HG03432 (cell line): ENCODE measurements around the gene H6PD.

Source experiments
- ATAC-seq: cut with Tn5 transposase; IDR thresholded peaks from one replicate; pipeline ENCODE4 v1.9.1; 2021; ENCODE audit warnings: mild to moderate bottlenecking, moderate library complexity; ENCODE audit not compliant: unreplicated experiment

H6PD gene

GRCh38 chr1:9314711-9315379, 80.3 kb downstream of the H6PD start:
- no peak for ATAC-seq

DNA sequence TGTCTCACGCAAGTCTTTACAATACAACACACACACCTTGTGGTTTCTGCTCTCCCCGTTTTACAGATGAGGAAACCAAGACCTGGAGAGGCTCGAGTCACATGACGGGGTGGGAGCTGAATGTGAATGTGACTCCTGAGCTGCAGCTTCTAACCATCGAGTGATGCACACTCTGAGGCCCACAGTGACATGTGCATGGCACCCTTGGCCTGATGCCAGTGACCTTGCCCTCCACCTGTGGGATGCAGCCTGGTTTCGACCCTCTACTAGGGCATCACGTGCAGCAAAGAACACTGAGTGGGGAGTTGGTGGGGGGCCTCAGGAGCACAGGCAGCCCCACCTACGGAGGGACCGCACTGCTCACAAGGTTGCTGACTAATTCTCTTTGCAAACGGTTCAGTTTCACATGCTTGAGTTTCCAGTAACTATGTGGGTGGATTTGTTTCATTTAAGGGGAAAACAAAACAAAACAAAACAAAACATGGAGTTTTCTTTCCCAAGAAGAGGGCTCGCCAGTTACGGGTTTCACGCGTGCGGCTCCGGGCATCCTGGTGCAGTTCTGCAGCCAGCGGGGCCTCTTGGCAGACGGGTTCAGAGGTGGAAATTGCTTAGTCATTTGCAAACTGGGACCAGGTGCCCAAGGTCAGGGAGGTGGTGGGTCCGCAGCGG, 81.0 kb downstream of the H6PD start:
- no peak for ATAC-seq

- no peak for ATAC-seq
Observed at GRCh38 chr1:9316080-9316444, 81.5 kb downstream of the H6PD start.

DNA sequence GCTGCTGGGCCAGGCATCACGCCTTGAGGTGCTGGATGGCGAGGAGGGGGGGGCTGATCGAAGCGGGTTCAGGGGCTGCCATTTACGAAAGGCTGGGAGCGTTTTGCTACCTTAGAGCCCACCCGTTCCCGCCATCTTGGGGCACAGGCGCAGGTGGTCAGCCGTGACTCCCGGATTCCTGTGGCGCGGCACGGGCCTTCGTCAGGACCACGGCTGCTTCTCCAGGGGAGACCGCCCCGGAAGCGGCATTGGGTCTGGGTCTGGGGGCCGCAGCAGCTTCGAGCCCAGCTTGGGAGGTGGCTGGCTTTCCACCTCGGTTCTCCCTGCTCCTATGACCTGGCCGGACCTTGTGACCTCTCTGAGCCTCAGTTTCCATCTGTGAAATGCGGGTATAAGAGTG, 81.9 kb downstream of the H6PD start:
- no peak for ATAC-seq

- no peak for ATAC-seq
Observed at GRCh38 chr1:9317072-9317471, 82.5 kb downstream of the H6PD start.

DNA sequence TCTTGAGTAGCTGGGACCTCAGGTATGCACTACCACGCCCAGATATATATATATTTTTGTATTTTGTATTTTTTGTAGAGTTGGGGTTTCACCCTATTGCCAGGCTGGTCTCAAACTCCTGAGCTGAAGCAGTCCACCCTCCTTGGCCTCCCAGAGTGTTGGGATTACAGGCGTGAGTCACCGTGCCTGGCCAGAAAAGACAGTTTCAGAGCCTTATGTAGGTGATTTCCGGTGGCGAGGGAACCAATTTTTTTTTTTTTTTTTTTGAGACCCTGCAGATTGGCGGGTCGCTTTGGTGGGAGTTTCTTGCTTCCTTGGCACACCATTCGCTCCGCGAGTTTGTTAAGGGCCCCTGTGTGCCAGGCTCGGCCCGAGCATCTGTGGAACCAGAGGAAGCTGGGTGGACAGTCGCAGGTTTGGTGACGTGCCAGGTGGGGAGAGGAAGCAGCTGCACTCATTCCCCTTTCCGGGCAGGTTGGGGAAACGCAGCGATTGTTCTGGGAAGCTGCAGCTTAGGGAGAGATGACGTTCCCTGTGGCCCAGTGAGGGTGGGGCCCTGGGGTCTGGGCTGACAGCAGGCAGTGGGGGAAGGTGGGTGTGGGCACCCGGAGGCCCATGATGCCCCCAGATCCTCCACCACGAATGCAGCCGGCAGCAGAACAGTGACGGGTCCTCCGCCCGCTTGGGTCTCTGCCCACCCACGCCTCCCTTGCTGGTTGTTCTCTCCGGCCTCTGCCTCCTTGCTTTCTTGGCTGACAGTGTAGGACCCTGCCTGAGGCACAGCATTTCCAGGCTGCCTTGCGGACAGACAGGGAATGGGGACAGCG, 83.2 kb downstream of the H6PD start:
- ATAC-seq = no peak

DNA sequence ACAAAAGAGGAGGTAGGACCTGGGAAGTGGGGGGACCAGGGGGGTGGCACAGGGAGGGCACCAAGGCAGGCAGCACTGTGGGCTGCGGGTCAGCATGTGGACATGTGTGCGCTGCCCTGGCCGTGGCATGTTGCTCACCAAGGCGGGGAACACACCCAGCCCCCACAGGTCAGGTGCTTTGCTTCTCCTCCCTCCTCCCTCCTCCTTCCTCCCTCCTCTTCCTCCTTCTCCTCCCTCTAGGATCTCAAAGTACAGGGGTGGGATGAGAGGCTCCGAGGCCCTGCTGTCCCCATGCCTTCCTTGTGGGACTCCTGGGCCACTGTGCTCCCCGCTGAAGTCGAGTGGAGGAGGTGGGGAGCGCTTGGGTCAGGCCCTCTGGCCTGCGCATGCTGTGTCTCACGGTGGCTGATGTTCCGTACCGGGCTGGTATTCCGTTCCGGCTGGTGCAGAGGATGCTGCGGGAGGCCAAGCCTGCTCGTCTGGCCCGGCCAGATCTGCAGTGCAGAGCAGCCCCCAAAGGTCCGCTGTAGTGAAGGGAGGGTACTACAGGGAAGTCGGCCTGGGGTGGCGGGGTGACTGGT, 84.7 kb downstream of the H6PD start:
- no peak for ATAC-seq

DNA sequence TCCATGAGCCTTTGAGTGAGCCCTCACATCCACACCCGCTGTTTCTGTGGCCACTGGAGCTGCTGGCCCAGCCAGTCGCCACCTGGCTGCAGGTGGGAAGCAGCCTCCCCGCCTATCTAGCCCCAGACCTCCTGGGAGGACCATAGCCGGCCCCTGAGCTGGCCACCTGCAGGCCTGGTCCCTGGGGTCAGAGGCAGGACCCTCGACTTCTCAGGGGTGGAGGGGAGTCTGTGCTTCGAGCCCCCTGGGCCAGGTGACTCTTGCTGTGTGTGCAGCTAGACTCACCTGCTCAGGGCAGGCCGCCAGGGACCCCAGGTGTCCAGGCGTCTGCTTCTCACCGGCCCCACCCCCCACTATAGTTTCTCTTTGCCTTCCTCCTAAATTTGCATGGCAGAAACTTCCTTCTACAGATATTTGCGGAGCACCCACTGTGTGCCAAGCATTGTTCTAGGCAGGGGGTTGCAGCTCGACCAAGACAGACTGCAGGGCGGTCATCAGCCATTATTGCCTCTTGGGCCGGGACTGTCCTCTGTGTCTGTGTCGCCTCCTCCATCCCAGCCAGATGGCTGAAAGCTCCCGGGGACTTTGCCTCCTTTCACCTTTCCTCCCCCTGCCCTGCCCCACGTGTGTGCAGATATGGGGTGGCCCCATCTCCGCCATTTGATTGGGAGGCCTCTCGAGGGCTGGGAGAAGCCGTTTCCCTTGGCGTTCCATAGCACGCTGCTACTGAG, 85.4 kb downstream of the H6PD start:
- ATAC-seq = no peak
